Vagina (tissue), 2 donors: ENCODE results near the gene PDZK1IP1.

Source experiments
- CTCF ChIP-seq, 3 experiments: fragments of 450-650 bp in 2 of 3; fragments of 200-600 bp in 1 of 3; sonication (generic) in 1 of 3; IDR thresholded peaks; one replicate each; pipeline ENCODE4 v1.5.1; 2017 to 2019; ENCODE audit warnings: antibody characterized with exemption in 3 of 3, mild to moderate bottlenecking in 2 of 3, moderate library complexity in 2 of 3
- POLR2A ChIP-seq, 2 donors: fragments of 450-650 bp; IDR thresholded peaks; one replicate each; pipeline ENCODE4 v1.6.1; 2017; ENCODE audit warnings: antibody characterized with exemption in 2 of 2, mild to moderate bottlenecking in 2 of 2, moderate library complexity in 2 of 2
- POLR2AphosphoS5 ChIP-seq, 2 donors: sonication (generic); formaldehyde crosslinking; IDR thresholded peaks; one replicate each; pipeline ENCODE4 v1.9.0; 2017; ENCODE audit warnings: antibody characterized with exemption in 2 of 2, mild to moderate bottlenecking in 2 of 2, low read depth in 1 of 2; ENCODE audit not compliant: insufficient read depth in 1 of 2

DNA sequence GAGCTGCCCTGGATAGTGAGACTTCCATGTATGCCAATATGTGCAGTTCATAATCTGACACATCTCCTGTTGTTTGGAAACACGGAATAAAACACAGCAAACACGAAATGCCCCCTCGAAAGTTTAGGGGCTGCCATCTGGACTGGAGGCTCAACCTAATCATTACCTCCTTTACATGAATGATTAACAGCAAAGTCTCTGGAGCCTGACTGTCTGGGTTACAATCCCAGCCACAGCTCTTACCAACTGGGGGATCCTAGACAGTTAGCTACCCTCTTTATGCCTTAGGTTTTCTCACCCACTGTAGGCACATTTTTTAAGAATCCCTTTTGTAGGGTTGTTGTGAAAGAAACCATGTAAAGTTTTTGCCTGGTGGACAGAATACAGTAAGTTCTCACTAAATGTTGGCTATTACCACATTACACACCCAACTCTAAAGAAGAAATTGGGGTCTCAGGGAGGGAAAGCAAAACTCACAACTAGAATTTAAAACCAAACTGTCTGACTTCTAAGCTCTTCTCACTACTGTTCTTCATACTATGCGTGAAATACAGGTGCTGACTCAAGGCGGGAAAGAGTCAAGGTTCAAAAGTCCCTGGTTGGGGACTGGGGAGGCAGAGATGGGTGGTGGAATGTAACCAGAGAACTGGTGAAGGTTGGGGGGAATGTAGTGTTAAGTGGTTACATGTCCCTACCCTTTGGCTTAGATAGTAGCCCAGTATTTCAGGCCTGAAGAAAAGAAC is 28.4 kb downstream of the PDZK1IP1 start:
- TF ChIP-seq CTCF (IDR thresholded peaks at IDR 0.05) (no peak), POLR2A (IDR thresholded peaks at IDR 0.05) (no peak), POLR2AphosphoS5 (IDR thresholded peaks at IDR 0.05; ENCODE audit: insufficient read depth in 1 of 2, low read depth in 1 of 2) (no peak)
